Posterior cingulate gyrus (tissue), 11 donors: Measurements from ENCODE around the gene CARS1.

Source experiments
- DNase-seq, 10 donors: peaks; one replicate each; pipeline versions ENCODE4 v3.0.0 to v3.0.0-alpha.2; 2020 to 2021; ENCODE audit warnings: mixed read lengths in 3 of 10
- intact Hi-C: fragments of 100-400 bp; cut with DNase I; formaldehyde crosslinking; loops from one replicate; pipeline ENCODE4 v1.15.1; 2023

CARS1 gene

DNA sequence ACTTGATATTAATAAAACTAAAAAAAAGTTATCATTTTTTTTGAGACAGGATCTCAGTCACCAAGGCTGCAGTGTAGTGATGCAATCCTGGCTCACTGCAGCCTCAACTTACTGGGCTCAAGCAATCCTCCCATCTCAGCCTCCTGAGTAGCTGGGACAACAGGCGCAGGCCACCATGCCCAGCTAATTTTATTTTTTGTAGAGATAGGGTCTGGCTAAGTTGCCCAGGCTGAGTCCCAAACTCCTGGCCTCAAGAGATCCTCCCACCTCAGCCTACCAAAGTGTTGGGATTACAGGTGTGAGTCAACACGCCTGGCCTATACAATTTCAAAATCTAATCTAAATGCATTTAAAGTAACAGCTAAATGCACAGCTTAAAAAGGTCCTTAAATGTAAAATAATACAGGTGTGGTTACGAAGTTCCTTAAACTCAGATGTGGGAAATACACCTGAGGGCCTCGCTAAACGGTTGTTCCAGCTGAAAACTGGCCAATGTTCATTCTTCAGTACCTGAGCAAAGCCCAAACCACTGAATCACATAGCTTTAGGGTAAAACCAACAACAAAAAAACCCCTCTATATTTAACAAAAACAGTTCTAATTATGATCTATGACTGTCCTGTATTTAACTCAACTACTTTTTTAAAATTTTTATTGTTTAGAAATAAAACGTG, 76.9 kb downstream of the CARS1 start:
- intact Hi-C loops, result no loop called here

DNA sequence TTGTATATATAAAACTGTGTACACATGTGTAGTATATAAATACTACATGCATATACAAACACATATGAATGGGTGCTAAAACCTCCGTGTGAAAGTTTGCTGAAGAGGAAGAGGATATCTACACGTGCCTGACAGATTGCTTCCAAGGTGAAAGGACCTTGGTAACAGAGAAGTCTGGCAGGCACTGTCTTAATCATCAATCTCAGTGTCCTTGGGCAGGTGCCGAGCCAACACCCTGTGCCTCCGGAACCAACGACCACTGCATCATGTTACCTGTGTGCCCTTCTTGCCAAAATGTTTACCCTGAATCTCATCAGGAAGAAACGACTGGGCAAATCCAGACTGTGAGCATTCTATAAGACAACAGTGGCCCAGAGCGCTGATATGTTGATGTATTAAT, 80.1 kb downstream of the CARS1 start:
- no peak for DNase-seq
- intact Hi-C loops, result loop anchor here (10.0 kb wide), 1 partner anchor 118 kb away; no protein-coding TSS in a partner anchor

More for the DNA sequence above, 76.9 kb downstream of the CARS1 start:
- DNase-seq, result no peak

DNA sequence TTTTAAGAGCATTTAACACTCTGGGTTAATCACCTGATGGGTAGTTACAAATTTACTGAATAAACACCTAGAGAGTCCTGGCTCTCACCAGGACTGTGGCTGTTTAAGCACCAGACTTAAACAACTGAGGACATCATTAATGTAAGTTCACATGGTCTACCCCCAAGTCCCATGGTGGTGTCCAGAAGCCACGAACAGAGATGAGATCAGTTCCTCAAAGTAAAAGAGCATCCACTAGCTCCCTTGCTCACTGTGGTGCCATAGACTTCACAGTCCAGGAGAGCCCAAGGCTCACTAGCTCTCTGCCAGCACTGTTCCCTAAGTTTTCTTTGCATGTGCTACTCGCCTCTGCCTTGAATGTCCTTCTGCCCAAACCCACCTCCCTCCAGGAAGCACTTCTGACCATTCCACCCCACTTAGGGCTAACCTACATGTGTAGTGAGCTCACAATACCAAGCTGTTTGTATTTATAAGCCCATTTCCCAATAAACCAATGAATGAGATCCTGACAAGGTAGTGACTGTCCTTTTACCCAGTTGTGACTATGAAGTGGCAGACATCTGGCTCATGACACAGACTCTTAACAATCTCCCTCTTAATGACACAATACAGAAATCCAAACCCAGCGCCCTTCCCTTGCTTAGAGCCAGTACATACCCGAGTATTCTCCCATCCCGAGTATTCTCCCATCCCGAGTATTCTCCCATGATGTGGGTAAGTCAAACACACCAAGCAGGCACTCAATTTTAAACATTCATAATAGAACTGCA, 80.7 kb downstream of the CARS1 start:
- DNase-seq, result no peak

DNA sequence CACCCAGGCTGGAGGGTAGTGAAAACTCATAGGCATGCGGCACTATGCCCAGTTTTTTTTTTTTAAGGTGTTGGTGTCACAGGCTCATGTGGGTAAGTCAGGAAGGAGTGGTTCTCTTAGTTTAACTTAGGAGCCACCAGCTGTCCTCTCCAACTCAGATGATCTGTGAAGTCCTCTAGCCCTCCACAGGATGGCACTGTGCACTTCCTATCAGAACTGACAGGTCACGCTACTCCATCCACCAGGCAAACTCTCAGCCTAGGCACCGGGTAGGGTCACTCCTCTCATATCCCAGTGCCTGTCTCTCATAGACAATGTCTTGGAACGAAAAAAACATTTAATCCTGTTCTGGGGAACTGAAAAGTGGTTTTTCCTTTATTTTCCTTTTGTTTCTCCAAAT, 81.6 kb downstream of the CARS1 start:
- DNase-seq, result peak in 6 of 10 donors; percentile 28 to 86 (median 52)
- intact Hi-C loops, result loop anchor here (1.0 to 10.0 kb wide), 2 partner anchors 46 to 119 kb away; no protein-coding TSS in a partner anchor

More for the DNA sequence above, 80.7 kb downstream of the CARS1 start:
- intact Hi-C loops, result loop anchor here (10.0 kb wide), 1 partner anchor 118 kb away; no protein-coding TSS in a partner anchor

DNA sequence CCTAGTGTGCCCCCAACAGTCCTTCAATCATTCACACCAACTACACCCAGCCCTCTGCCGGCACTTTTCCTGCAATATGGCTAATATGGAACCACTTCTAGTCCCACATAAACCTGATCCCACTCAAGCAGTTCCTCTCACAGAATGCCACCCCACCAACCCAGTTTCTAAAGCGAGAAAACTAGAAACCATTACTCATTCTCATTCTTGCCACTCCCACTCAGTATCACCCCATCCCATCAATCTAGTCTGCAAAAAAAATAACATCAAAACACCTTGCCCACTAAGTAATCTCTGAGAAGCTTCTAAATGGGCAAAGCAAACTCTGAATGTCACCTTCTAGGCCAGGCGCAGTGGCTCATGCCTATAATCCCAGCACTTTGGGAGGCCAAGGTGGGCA, 83.0 kb downstream of the CARS1 start:
- intact Hi-C loops, result loop anchor here (10.0 kb wide), 1 partner anchor 121 kb away; no protein-coding TSS in a partner anchor
- no peak for DNase-seq

DNA sequence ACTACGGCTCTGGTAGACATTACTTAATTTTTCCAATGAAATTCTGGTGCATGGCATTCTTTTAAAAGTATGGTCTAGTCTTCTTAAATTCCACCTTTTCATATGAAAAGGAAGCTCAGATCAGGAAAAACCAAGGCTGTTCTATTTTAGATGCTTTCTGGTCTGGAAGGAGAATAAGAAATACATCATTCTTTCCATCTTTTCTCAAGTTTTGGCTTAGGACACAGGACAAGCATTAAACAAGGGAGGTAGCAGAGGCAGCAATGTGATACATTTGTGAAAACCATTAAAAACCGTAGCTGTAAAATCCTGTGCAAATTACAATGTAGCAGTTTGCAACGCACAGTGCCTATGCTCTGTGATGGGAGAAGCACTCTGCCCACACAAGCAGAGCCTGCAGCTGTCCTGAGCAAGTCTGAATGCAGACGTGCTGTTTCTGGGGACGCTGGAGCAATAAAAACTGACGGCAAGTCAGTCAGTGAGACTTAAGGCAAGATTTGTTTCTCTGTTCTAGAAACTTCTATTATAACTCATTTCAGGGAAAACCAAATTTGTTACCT, 88.8 kb downstream of the CARS1 start:
- DNase-seq, result no peak
- intact Hi-C loops, result no loop called here

DNA sequence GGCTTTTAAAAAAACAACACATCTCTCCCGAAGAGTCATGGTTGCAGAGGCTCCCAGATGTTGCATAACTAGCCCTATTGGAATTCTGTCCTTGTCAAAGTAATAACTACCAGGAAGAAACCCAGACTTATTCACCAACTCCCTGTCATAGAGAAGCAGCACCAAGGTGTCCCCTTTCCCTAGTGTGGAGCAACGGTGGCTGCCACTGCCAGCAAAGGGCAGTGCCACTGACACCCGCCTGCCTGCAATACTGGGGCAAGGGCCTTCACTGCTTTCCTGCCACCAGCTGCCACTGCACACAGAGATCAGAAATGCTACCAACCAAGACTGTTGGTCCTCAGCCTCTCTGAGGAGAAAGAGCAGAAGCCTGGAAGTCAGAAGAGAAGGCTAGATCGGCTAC, 92.4 kb downstream of the CARS1 start:
- intact Hi-C loops, result no loop called here
- no peak for DNase-seq

DNA sequence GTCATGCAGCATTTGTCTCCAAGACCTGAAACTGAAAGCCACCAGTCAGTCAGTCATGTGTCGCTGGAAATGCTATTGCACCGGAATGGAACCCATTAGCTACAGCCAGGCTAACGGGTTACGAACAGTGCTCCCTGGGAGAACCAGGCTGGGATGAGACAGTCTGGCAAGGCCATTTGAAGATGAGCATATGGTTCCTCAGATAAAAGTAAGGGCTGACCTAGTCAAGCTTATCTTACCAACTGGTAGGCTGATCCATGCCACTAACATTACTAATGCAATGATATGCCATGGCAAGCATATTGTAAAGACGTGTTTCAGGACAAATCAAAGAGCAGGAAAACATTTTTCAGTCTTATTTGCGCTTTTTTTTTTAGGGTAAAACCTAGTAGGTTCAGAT, 93.5 kb downstream of the CARS1 start:
- DNase-seq, result no peak
- intact Hi-C loops, result no loop called here

DNA sequence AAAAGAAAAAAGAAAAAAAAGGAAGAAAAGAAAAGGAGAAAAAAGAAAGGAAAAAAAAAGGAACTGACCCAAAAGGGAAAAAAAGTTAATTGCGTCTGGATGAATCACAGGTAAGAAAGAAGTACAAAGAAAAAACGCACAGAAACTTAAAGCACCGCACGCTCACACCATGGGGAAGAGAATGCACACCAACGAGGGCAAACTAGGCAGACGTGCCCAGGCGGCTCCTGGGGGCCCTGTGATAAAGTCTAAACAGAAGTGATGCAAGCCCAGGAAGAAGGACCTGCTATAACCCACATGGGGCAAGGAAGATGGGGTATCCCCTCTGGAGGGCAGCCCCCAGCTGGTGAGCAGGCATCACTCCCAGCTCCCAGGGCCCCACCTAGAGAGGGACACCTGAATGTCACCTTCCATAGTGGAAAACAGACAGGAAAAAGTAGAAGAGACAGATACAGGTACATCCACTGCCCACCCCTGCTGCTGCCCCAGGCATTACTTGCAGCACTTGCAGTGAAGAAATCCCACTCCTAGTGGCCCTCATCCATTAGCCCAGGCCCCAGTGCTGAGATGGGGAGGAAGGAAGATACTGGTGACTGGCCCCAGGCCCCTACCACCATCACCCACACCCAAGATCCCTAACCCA, 94.0 kb downstream of the CARS1 start:
- no peak for DNase-seq
- intact Hi-C loops, result no loop called here

DNA sequence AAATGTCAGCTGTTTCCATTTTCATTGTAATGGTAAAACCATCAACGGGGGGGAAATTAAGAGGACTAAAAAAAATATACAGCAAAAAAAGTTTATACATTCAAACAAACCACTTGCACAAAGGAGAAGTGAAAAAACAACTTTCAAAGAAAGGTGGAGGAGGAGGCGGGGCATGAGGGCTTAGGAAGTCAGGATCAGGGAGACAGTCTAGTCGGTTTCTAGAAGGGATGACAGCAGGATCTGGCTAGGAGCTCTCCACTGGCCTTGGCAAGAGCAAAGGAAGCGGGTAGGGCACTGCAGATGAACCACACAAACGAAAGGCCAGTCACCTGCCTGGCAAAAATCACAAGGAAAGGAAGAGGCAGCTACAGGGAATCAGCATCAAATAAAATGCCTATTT, 96.1 kb downstream of the CARS1 start:
- no peak for DNase-seq
- intact Hi-C loops, result no loop called here

DNA sequence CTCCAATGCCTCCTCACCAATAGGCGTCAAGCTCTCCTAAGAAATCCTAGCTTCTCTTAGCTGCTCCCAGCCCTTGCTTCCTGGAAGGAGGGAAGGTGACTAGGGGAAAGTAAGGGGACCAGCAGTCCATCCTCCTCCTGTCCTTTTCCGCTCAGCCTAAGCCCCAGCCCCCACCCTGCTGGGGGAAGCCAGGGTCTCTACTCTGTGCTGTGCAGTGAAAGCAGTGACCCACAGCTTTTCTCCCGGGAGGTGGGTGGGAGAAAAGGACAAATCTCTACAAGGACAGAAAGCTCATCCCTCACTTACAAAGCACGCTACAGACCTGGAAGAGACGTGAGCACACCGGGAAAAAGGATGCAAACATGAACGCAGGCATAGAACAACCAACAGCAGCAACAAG, 97.1 kb downstream of the CARS1 start:
- DNase-seq, result no peak
- intact Hi-C loops, result no loop called here

DNA sequence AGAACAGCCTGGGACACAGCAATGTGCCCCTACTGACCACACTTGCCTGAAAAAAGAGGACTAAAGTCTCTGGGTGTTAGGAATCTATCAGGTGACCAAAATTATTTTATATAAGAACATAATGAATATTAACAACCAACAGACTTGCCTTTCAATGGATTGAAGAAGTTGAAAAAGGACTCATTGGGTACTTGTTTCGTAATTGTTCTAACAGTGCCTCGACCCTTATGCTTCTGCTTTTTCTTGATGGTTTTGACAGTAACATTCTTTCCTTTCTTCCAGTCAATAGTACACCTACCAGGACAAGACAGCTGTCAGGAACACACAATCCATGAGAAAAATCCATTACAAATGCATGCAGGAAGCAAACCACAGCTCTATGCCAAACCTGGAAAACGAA, 99.0 kb downstream of the CARS1 start:
- no peak for DNase-seq
- intact Hi-C loops, result no loop called here

DNA sequence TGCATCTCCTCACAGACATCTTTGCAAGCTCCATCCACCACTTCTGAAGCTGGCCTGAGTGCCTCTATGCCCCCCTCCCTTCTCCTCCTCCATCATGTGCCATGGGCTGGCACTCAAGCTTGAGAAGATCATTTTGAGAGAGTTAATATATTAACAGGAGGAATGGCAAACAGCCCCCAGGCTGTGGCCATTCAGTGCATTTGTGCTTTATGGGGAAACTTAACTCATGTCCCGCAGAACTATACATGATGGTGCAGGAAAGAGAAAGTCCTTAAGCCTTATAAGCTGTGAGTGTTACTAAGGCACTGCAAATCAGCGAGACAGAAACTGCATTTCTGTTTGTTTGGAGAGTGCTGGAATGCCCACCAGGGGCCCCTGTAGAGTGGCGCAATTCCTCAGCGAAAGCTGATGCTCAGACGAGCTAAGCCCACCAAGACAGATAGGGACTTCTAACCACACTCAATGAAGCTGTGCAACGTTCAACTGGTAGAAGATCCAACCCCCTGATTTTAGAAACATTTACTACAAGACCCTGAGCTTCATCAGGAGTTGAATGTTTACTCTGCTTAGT, 101.2 kb downstream of the CARS1 start:
- intact Hi-C loops, result no loop called here
- no peak for DNase-seq

DNA sequence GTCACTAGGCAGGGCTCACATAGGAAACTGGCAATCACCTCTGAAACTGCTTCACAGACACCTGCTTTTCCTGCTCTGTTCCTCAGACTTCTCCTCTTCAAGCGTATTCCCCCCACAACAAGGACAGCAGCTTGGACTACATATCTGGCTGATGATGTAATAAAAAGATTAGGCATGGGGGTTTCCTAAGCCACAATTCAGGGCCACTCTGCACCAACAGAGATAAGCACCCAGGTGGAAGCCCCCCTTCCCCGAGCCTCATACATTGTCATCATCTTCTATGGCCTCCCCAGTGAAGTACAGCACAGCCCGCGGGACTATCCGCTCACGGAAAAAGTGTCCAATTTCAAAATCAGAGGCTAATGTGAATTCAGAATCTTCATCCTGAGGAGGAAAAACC, 103.0 kb downstream of the CARS1 start:
- DNase-seq, result no peak
- intact Hi-C loops, result no loop called here

DNA sequence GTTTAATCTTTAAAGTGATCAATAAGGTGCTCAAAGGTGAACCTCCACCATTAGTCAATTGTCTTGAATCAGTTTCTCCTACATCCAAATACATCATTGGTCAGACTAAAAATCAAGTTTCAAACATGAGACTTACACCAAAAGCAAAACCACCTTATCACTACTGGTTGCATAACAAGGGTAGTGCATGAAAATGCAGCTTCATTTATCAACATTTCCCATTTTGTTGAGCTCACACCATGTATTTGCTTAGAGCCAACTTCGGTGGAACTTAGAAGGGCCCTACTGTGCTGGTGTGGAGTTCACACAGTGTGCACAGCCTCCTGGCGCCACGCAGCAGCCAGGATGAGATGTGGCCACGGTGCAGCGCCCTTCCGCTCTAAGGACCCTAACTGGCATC, 104.9 kb downstream of the CARS1 start:
- intact Hi-C loops, result no loop called here
- DNase-seq, result no peak

DNA sequence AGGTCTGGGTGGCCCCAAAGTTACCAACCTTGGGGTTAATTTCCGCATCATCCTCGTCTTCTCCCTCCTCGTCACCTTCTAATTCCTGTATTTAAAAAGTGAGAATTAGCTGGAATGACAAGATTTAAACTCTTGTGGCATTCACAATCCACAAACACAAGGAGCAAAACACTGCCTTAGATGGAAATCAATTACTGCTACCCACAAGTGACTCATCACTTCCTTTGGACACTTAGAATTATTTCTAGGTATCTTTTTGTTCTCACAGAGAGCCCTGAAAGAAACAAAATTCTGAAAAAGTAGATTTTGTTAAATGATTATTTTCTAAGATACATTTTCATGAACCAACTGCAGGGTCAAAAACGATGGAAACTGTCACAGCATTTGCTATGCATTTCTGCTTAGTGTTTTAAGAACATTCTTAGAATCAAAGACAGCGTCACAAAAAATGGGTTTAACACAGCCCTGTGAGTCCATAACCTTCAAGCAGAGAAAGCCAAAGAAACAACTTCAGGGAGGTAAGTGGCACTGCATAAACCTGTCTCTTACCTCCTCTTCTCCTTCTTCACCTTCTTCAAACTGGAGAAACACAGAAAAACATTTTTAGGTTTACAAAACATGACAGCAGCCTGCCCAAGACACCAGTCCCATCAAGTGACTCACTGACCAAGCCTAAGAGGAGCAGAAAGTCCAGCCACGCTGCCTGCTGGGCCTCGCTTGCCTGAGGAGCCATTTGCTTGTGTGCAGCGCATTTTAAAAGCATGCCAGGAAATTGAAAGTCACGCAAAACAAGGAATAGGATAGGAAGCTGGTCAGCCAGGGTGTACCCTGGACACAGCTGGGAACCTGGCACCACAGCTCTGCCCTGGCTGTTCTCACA, 105.8 kb downstream of the CARS1 start:
- DNase-seq, result no peak
- intact Hi-C loops, result no loop called here
